GM21529 (cell line): ENCODE results near the gene DNAI2.

Source experiments
- ATAC-seq: cut with Tn5 transposase; IDR thresholded peaks from one replicate; pipeline ENCODE4 v1.9.1; 2021; ENCODE audit not compliant: unreplicated experiment

DNAI2 gene

GRCh38 chr17:74274060-74274708 is at the start of gene DNAI2:
DNAI2 (plus strand) TSS chr17:74274234; CDS start chr17:74281818, 7,584 bp downstream.
- ATAC-seq: no peak

GRCh38 chr17:74224959-74225725 is 48.9 kb upstream of the DNAI2 start:
- no peak for ATAC-seq

- ATAC-seq: no peak
These were observed 47.8 kb upstream of the DNAI2 start for GRCh38 chr17:74226252-74226651.

- ATAC-seq: no peak
These were observed 46.6 kb upstream of the DNAI2 start for GRCh38 chr17:74227271-74228080.

- ATAC-seq: no peak
These were observed 45.6 kb upstream of the DNAI2 start for GRCh38 chr17:74228306-74228978.

GRCh38 chr17:74230896-74231295 is 43.1 kb upstream of the DNAI2 start:
- ATAC-seq: no peak

GRCh38 chr17:74231928-74232907 is 41.8 kb upstream of the DNAI2 start:
- ATAC-seq: no peak

GRCh38 chr17:74233937-74234336 is 40.1 kb upstream of the DNAI2 start:
- no peak for ATAC-seq

- ATAC-seq: no peak
These were observed 39.5 kb upstream of the DNAI2 start for GRCh38 chr17:74234486-74234885.

GRCh38 chr17:74235040-74235581 is 38.9 kb upstream of the DNAI2 start:
- ATAC-seq: no peak

GRCh38 chr17:74235911-74236371 is 38.1 kb upstream of the DNAI2 start:
- ATAC-seq: no peak

GRCh38 chr17:74237321-74237720 is 36.7 kb upstream of the DNAI2 start:
- ATAC-seq: no peak

GRCh38 chr17:74239172-74239571 is 34.9 kb upstream of the DNAI2 start:
- ATAC-seq: no peak

- ATAC-seq: no peak
These were observed 33.3 kb upstream of the DNAI2 start for GRCh38 chr17:74240618-74241205.

GRCh38 chr17:74241431-74241830 is 32.6 kb upstream of the DNAI2 start:
- no peak for ATAC-seq

- no peak for ATAC-seq
These were observed 32.2 kb upstream of the DNAI2 start for GRCh38 chr17:74241847-74242246.

GRCh38 chr17:74243013-74243755 is 30.9 kb upstream of the DNAI2 start:
- no peak for ATAC-seq

GRCh38 chr17:74244128-74244527 is 29.9 kb upstream of the DNAI2 start:
- ATAC-seq: no peak
